HAP-1 (cell line): ENCODE data around the gene TBL2.
A peak's percentile ranks its signal among the peaks of the same experiment; 100 is the strongest.
"Not testable (repeated sequence)": the region's sequence is repeated elsewhere in the genome, so short reads cannot be mapped to it uniquely, and the experiment has no call there.

Experiments
- DNase-seq, 2 experiments: peaks; one replicate each; pipeline ENCODE4 v3.0.0-alpha.2; 2016 to 2020; ENCODE audit warnings: low spot score in 2 of 2
- H3K27me3 ChIP-seq: fragments of 250-450 bp; sonication (Bioruptor Pico); 2 replicates; pipeline ENCODE4 v1.5.1; 2020; ENCODE audit warnings: low read depth, mild to moderate bottlenecking, moderate library complexity
- H3K36me3 ChIP-seq: fragments of 250-450 bp; sonication (Bioruptor Pico); replicated peaks from 2 replicates; pipeline ENCODE4 v1.5.1; 2020; ENCODE audit warnings: mild to moderate bottlenecking
- H3K4me1 ChIP-seq: fragments of 250-450 bp; sonication (Bioruptor Pico); 2 replicates; pipeline ENCODE4 v1.5.1; 2020; ENCODE audit warnings: mild to moderate bottlenecking
- H3K4me3 ChIP-seq: fragments of 250-450 bp; sonication (Bioruptor Pico); 2 replicates; pipeline ENCODE4 v1.5.1; 2020; ENCODE audit warnings: mild to moderate bottlenecking, moderate library complexity
- H3K9me3 ChIP-seq: fragments of 250-450 bp; sonication (Bioruptor Pico); 2 replicates; pipeline ENCODE4 v1.5.1; 2020; ENCODE audit warnings: mild to moderate bottlenecking, moderate library complexity
- in situ Hi-C: fragments of 300-500 bp; cut with MboI; formaldehyde crosslinking; loops from 3 replicates; pipeline ENCODE4 v1.14.3; 2020; ENCODE audit warnings: low sequenced_read_pairs, inconsistent platforms, mixed read lengths

TBL2 gene

GRCh38 chr7:73550093-73550492, 28.3 kb downstream of the TBL2 start:
- H3K4me3 ChIP-seq, H3K9me3 ChIP-seq, H3K4me1 ChIP-seq, H3K27me3 ChIP-seq, in situ Hi-C loops, DNase-seq: not testable (repeated sequence)
- peaks cover 18% of the 10 kb centered on the region for H3K36me3 ChIP-seq

DNA sequence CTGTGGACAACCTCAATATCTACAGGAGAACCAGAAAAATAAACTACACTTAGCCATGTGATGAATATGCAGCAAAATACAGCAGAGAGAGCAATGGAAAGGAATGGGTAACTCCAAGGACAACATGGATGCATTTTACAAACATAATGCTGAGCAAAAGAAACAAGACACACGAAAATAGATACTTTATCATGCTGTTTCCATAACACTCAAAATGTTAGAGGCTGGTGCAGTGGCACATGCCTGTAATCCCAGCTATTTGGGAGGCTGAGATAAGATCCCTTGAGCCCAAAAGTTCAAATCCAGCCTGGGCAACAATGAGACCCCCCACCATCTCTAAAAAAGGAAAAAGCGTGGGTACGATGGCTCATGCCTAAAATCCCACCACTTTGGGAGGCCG, 29.2 kb downstream of the TBL2 start:
- in situ Hi-C loops, result no loop called here
- no peaks in the 10 kb centered on the region for H3K27me3 ChIP-seq
- H3K4me3 ChIP-seq, result no peak overlapping the region
- H3K36me3 ChIP-seq, result peaks cover 18% of the 10 kb centered on the region
- H3K9me3 ChIP-seq, result no peaks in the 10 kb centered on the region
- DNase-seq, result no peak
- H3K4me1 ChIP-seq, result no peaks in the 10 kb centered on the region

DNA sequence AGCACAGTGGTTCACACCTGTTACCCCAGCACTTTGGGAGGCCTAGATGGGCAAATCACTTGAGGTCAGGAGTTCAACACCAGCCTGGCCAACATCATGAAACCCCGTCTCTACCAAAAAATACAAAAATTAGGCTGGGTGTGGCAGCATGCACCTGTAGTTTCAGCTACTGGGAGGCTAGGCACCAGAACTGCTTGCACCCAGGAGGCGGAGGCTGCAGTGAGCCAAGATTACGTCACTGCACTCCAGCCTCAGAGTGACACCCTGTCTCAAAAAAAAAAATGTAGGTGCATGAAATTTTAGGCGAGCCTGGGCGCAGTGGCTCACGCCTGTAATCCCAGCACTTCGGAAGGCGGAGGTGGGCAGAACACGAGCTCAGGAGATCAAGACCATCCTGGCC, 30.5 kb downstream of the TBL2 start:
- peaks cover 28% of the 10 kb centered on the region for H3K36me3 ChIP-seq
- H3K4me3 ChIP-seq, result no peak overlapping the region
- no peaks in the 10 kb centered on the region for H3K27me3 ChIP-seq
- no peaks in the 10 kb centered on the region for H3K9me3 ChIP-seq
- in situ Hi-C loops, result no loop called here
- no peak for DNase-seq
- H3K4me1 ChIP-seq, result no peaks in the 10 kb centered on the region

DNA sequence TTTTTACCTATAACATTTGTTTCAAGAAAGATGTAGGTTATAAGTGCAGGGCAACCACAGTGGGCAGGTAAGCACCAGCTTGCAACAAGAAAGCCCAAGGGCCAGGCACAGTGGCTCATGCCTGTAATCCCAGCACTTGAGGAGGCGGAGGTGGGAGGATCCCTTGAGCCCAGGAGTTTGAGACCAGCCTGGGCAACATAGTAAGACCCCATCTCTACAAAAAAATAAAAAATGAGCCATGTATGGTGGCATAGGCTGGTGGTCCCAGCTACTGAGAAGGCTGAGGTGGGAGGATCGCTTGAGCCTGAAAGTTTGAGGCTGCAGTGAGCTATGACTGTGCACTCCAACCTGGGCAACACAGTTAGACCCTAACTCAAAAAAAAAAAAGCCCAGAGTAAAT, 33.7 kb downstream of the TBL2 start:
- Histone ChIP-seq H3K36me3 (peaks cover 21% of the 10 kb centered on the region), H3K4me1 (no peaks in the 10 kb centered on the region), H3K4me3 (no peak overlapping the region), H3K27me3 (no peaks in the 10 kb centered on the region), H3K9me3 (no peaks in the 10 kb centered on the region)
- in situ Hi-C loops, result no loop called here
- DNase-seq, result no peak

DNA sequence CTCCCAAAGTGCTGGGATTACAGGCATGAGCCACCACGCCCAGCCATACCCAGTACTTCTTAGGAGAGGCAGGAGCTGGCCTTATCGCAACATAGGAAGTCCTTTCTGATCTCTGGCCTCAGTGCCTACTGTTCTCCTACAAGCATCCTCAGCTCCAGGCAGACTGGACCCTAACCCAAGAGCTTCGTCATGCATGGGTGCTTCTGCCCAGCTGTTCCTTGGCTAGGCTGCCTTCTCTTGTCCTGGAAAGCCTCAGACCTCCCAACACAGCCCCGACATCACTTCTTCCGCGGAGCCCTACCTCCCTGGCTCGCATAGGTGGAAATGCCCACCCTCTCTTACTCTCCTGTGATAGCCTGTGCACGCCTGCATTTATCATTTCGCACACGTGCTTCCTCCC, 36.7 kb downstream of the TBL2 start:
- Histone ChIP-seq H3K27me3 (no peaks in the 10 kb centered on the region), H3K4me3 (no peak overlapping the region), H3K36me3 (peaks cover 38% of the 10 kb centered on the region), H3K9me3 (no peaks in the 10 kb centered on the region), H3K4me1 (no peaks in the 10 kb centered on the region)
- in situ Hi-C loops, result no loop called here
- DNase-seq, result no peak

- Histone ChIP-seq H3K27me3 (no peaks in the 10 kb centered on the region), H3K36me3 (peaks cover 42% of the 10 kb centered on the region), H3K9me3 (no peaks in the 10 kb centered on the region), H3K4me1 (no peaks in the 10 kb centered on the region), H3K4me3 (no peak overlapping the region)
- in situ Hi-C loops, result no loop called here
- DNase-seq, result no peak
Observed at GRCh38 chr7:73539709-73540108, 38.7 kb downstream of the TBL2 start.

GRCh38 chr7:73538510-73538909, 39.9 kb downstream of the TBL2 start:
- in situ Hi-C loops, H3K9me3 ChIP-seq, H3K27me3 ChIP-seq, H3K4me1 ChIP-seq, DNase-seq, H3K4me3 ChIP-seq: not testable (repeated sequence)
- peaks cover 36% of the 10 kb centered on the region for H3K36me3 ChIP-seq

DNA sequence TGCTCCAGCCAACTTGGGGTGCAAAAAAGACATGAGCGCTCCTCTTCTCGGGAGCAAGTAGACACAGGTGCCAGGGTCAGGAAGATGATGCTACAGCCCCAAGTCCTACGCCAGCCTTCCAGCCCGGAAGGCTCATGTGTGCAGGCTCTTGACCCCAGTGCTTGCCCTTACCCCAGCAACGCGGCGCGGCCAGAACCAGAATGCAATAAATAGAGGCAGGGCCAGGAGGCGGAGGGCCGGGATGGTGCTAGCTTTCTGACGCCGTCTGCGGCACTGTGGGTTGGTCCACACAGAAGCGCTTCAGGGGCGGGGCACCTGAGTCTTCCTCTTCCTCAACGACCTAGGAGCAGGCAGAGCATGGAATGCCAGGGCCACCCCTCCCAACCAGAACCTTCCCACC, 41.3 kb downstream of the TBL2 start:
- no peaks in the 10 kb centered on the region for H3K4me1 ChIP-seq
- in situ Hi-C loops, result no loop called here
- no peak overlapping the region for H3K4me3 ChIP-seq
- H3K27me3 ChIP-seq, result no peaks in the 10 kb centered on the region
- H3K9me3 ChIP-seq, result no peaks in the 10 kb centered on the region
- no peak for DNase-seq
- H3K36me3 ChIP-seq, result peaks cover 33% of the 10 kb centered on the region

DNA sequence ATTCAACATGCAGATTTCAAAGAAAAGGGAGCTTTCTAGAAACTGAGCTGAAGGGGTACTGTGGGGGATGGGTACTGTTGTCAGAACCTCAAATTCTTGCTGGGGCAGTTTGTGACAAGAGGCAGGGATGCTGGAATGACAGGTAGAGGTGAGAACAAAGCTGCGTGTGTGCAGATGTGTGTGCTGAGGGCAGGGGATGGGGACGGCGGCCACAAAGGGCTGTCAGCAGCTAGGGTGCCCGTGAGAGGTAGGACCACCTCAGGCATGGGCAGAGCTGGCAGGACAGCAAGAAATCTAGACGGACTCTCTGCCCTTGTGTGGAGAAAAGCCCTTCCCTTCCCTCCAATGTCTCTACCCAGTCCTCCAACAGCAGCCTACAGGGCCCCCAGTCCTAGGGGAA, 41.9 kb downstream of the TBL2 start:
- H3K27me3 ChIP-seq, result no peaks in the 10 kb centered on the region
- H3K4me3 ChIP-seq, result no peak overlapping the region
- in situ Hi-C loops, result no loop called here
- DNase-seq, result no peak
- H3K36me3 ChIP-seq, result peaks cover 27% of the 10 kb centered on the region
- H3K4me1 ChIP-seq, result no peaks in the 10 kb centered on the region
- H3K9me3 ChIP-seq, result no peaks in the 10 kb centered on the region

- peaks cover 27% of the 10 kb centered on the region for H3K36me3 ChIP-seq
- H3K27me3 ChIP-seq, in situ Hi-C loops: not testable (repeated sequence)
Observed at GRCh38 chr7:73535918-73536317, 42.5 kb downstream of the TBL2 start.

GRCh38 chr7:73533742-73534141, 44.6 kb downstream of the TBL2 start:
- peaks cover 21% of the 10 kb centered on the region for H3K36me3 ChIP-seq
- DNase-seq, result no peak
- no peaks in the 10 kb centered on the region for H3K9me3 ChIP-seq
- in situ Hi-C loops, result no loop called here
- no peaks in the 10 kb centered on the region for H3K27me3 ChIP-seq
- H3K4me3 ChIP-seq, result no peak overlapping the region
- no peaks in the 10 kb centered on the region for H3K4me1 ChIP-seq

More at GRCh38 chr7:73535918-73536317, 42.5 kb downstream of the TBL2 start:
- not testable (repeated sequence) for DNase-seq, H3K9me3 ChIP-seq, H3K4me1 ChIP-seq, H3K4me3 ChIP-seq

GRCh38 chr7:73532224-73532623, 46.2 kb downstream of the TBL2 start:
- Histone ChIP-seq H3K4me3 (no peak overlapping the region), H3K9me3 (no peaks in the 10 kb centered on the region), H3K27me3 (no peaks in the 10 kb centered on the region), H3K4me1 (no peaks in the 10 kb centered on the region), H3K36me3 (peaks cover 10% of the 10 kb centered on the region)
- no peak for DNase-seq
- in situ Hi-C loops, result no loop called here

GRCh38 chr7:73530800-73531199, 47.6 kb downstream of the TBL2 start:
- no peak for DNase-seq
- Histone ChIP-seq H3K27me3 (no peaks in the 10 kb centered on the region), H3K4me1 (no peaks in the 10 kb centered on the region), H3K36me3 (no peaks in the 10 kb centered on the region; the same call in 1 of the 2 replicates), H3K4me3 (no peak overlapping the region), H3K9me3 (no peaks in the 10 kb centered on the region)
- in situ Hi-C loops, result no loop called here

GRCh38 chr7:73526896-73527821, 51.2 kb downstream of the TBL2 start:
- peak in 1 of 2 experiments; percentile 15 for DNase-seq
- H3K9me3 ChIP-seq, result no peaks in the 10 kb centered on the region
- in situ Hi-C loops, result no loop called here
- no peaks in the 10 kb centered on the region for H3K27me3 ChIP-seq
- H3K4me1 ChIP-seq, result peaks cover 4% of the 10 kb centered on the region; the same call in 1 of the 2 replicates
- H3K36me3 ChIP-seq, result no peaks in the 10 kb centered on the region; the same call in 1 of the 2 replicates
- H3K4me3 ChIP-seq, result no peak overlapping the region

GRCh38 chr7:73526158-73526494, 52.3 kb downstream of the TBL2 start:
- H3K4me1 ChIP-seq, H3K4me3 ChIP-seq, H3K9me3 ChIP-seq, H3K27me3 ChIP-seq, in situ Hi-C loops, H3K36me3 ChIP-seq, DNase-seq: not testable (repeated sequence)
